HG03064 (cell line): ENCODE measurements around the gene PCMTD2.

Experiments used
- ATAC-seq: cut with Tn5 transposase; IDR thresholded peaks from one replicate; pipeline ENCODE4 v1.9.1; 2021; ENCODE audit warnings: low read depth; ENCODE audit not compliant: unreplicated experiment

PCMTD2 gene

DNA sequence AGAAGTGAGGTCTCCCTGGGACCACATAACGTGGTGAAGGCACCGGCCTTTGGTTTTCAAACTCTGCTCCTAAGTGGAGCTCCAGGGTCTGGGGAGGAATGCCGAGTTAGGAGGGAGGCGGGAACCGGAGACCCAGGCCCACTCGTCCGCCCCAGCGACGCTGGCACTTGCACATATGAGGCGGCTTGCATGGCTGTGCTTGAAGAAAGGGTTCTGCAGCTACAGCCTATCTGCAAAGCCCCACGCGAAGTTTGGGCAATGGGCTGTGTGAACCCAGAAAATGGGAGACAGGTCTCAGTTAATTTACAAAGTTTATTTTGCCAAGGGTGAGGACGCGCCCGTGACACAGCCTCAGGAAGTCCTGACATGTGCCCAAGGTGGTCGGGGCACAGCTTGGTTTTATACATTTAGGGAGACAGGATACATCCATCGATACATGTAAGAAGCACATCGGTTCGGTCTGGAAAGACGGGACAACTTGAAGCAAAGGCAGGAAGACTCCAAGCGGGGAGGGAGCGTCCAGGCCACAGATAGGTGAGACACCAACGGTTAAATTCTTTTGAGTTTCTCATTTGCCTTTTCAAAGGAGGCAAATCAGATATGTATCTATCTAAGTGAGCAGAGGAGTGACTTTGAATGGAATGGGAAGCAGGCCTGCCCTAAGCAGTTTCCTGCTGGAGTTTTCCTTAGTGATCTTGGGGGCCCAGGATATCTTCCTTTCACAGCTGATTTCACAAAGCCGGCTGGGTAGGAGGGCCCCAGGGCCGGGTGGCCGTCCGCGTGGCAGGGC, 782 bp upstream of the PCMTD2 start:
- no peak for ATAC-seq

DNA sequence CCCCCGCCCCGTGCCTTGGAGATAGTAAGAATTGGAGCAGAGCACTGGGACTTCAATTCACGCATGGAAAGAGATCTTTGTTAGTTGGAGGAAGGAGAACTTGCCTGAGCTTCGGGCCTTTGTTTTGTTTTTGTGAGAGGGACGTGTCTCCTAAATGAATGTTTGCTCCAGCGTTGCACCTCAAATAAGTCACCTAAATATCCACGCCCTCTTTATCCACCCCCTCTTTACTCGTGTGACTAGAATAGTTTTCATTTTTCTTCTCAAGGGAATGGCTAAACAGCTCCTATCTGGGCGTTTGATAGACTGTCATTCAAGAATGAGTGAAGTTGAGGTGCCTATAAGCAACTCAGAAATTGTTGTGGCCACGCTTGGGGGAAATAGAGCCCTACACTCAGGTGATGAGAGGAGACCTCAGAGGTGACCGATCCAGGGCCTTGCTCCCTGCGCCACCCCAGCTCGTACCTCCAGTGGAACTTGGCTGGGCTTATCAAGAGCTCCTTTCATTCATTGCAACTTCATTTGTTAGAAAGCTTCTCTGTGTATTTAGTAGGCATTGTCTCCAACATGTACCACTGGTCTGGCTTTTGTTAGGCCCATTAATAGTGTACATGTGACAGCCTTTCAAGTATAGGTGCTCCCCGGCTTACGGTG, 861 bp downstream of the PCMTD2 start:
- no peak for ATAC-seq

DNA sequence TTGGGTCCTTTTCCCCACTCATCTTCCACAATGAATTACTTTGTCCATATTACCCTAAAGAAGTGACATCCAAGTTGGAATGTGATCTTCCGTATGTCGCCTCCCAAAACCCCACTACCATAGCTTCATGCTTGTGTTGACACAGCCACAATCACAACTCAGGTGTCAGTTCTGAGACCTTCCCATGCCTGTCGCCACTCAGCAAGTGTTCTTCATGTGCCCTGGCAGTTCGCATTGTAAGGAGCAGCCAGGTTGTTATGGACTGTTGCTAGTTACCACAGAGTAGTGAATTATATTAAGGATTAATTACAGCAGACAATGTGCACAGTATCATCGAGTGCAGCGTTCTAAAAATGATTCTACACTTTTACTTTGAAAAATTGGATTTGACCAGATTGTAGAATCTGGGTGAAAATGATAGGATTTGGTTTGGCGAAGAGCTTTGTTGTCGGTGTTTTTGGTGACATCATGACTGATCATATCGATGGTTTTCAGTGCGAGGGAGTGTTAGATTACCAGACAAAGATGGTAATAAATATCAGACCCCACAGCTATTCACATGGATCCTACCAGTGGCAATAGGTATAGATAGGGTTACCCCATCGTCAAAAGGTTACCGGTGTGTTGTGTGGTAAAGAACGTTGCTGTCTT, 1.7 kb downstream of the PCMTD2 start:
- ATAC-seq = no peak

DNA sequence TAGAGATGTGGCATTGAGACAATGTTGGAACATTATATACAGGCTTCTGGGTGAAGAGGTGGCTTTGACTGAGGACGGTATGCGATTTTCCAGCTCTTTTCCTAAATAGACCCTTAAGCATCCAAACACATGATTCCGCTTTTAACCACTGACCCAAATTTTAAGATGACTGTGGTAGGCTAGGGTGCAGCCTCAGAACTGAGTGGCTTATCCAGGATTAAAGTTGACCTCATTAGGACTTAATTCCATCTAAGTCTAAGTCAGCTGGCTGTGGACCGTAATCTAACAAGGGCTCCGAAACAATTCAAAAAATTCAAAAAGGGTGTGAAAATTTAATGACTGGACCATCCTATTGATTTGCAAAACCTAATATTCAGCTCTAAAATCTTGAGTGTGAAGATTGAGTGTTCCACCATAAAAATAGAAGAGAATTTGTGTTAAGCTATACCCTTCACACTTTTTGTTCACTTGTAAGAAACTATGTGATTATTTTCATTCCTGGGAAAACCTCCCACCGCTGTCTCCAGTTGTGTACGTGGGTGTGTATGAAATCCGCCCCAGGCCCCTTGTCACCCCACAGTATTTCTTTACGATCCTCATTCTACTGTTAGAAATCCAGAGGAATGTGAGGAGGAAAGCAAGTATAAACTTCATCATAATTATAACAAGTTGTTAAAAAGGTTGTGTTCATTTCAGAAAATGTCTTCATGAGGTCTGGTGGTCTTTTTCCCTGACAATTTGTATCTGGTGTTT, 2.7 kb downstream of the PCMTD2 start:
- no peak for ATAC-seq

DNA sequence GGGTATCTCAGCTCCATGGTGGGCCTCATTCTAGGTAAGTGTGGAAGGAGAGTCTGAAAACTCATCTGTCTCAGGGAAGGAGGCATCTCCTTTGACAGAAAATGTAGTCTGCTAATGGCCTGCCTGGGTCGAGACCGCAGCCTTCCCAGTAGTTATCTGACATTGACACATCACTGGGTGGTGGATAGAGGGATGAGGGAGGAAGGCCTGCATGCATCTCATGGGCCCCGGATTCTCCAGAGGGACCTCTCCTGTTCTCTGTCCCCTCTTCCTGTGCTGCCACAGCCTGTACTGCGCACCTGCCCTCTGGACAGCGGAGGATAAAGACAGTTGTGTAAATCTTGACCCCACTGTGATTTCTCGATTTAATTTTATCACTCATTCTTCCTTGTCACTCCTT, 4.7 kb downstream of the PCMTD2 start:
- no peak for ATAC-seq

DNA sequence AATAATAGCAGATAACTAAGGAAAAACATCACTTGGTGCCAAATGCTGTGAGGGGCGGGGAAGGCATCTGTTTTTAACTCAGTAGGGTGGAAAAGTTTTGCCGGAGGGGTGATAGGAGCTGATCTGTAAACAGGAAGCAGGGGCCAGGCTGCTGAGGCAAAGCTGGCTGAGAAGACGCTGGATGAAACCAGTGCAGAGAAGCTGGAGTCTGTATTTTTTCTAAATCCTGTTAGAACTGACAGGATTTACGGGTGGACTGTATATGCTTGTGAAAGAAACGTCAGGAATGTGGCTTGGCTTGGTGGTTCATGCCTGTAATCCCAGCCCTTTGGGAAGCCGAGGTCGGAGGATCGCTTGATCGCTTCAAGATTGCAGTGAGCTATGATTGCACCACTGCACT, 5.6 kb downstream of the PCMTD2 start:
- no peak for ATAC-seq

DNA sequence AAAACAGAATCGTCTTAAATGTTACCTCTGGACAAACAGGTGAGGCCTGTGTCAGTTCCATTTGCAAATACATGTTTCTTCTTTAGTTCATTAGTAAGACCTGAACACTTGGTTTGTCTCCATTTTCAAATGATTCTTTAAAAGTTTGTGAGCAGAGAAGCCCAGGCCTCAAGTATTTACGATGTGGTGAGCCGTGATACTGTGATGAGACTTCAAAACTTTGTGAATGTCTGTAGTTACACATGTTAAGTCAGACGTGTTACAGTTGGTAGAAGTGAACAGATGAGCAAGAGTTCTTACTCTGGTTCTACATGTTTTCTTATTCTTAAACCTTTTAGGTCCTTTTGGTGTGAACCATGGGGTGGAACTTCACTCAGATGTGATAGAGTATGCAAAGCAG, 8.5 kb downstream of the PCMTD2 start:
- ATAC-seq = no peak

DNA sequence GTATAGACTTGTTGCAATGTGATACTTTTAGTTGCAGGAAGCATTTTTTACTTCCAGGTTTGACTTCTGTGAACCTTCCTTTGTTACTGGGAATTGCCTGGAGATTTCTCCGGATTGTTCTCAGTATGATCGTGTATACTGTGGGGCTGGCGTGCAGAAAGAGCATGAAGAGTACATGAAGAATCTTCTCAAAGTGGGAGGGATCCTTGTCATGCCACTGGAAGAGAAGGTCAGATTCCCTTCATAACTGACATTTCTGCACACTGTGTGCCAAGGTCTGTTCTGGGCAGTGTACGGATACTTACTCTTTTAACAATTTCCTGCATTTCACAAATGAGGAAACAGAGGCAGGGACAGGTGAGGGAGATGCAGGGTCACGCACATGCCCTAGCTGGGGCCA, 9.7 kb downstream of the PCMTD2 start:
- ATAC-seq = no peak

DNA sequence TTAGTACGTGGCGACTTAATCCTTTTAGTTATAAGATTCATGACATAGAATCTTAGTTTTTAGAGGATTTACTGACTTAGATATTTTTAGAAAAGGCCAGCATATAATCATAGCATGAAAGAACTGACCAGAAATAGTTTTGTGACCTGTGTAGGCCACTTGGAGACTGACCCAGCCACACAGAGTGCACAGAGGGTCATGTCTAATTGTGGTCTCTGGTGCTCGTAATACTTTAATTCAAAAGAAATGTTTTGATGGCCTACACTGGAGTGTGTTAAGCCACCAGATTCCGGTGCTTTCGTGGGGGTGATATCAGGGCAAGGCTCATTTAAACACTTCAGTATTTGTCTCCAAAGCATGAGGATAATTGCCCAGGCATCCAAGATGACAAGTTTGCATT, 11.4 kb downstream of the PCMTD2 start:
- no peak for ATAC-seq

DNA sequence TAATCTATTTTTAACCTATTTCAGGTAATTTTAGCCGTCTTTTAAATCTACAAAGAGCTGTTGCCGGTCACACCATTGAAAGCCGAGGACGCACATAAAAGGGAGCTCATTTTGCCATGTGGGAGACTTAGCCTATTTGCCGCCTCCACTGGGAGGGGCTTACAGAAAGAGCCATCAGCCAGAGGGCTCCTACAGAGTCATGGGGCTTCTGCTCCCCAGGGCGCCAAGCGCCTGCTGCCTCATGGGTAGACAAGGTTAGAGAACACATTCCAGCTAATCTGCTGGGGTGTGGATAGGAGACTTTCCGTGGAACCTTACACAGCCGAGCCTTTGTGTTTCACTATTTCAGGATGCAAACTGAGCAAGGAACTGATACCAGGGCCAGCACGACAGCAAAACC, 12.6 kb downstream of the PCMTD2 start:
- ATAC-seq = no peak

DNA sequence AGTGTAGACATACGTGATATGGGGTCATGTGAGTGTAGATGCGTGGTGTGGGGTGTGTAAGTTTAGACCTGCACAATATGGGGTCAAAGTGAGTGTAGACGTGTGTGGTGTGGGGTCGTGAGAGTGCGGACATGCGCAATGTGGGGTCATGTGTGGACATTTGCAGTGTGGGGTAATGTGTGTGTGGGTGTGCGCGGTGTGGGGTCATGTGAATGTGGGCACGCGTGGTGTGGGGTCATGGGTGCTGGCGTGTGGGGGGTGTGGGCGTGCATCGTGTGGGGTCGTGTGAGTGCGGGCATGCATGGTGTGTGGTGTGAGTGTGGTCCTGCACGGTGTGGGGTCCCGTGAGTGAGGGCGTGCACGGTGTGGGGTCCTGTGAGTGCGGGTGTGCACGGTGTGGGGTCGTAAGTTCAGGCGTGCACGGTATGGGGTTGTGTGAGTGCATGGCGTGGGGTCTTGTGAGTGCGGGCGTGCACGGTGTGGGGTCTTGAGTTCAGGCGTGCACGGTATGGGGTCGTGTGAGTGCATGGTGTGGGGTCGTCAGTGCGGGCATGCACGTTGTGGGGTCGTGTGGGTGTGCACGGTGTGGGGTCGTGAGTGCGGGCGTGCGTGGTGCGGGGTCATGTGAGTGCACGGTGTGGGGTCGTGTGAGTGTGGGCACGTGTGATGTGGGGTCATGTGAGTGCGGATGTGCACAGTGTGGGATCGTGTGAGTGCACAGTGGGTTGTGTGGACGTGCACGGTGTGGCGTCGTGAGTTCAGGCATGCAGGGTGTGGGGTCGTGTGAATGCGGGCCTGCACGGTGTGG, 14.3 kb downstream of the PCMTD2 start:
- ATAC-seq = no peak

DNA sequence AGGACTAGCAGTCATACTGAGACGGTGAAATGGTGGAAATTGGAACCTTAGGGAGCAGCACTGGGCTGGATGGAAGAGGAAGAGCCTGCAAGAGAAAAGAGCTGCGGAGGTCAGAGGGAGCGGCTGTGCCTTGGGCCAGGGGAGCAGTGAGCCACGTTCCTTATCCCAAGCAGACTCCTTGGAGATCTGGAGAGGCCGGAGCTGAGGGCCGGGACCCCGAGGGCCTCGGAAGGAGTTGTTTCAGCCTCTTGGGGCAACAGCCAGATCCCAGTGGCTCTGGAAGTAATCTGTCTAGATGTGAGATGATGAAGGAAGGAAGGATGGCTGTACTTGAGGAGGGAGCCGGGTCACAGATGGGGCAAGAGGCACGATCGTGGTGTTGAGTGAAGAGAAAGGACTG, 16.1 kb downstream of the PCMTD2 start:
- ATAC-seq = no peak

DNA sequence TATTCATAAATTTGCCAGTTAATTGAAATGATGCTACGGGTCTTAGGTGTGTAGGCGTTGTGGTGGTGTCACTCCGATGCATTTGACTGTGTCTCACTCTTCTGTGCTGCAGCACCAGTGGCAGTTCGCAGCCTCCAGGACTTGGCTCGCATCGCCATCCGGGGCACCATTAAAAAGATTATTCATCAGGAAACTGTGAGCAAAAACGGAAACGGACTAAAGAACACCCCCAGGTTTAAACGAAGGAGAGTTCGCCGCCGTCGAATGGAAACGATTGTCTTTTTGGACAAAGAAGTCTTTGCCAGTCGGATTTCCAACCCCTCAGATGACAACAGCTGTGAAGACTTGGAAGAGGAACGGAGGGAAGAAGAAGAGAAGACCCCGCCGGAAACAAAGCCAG, 17.6 kb downstream of the PCMTD2 start:
- ATAC-seq = no peak

DNA sequence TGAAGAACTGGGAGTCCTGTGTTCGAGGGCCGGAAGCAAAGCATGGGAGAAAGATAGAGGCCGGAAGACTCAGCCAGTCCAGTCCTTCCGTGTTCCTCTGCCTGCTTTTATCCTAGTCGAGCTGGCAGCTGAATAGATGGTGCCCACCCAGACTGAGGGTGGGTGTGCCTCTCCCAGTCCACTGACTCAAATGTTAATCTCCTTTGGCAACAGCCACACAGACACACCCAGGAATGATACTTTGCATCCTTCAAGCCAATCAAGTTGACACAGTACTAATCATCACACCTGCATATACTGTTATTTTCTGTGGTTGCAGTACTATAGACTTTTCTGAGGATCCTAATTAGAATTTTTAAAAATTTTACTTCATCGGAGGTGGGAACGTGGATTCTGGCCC, 21.3 kb downstream of the PCMTD2 start:
- no peak for ATAC-seq

DNA sequence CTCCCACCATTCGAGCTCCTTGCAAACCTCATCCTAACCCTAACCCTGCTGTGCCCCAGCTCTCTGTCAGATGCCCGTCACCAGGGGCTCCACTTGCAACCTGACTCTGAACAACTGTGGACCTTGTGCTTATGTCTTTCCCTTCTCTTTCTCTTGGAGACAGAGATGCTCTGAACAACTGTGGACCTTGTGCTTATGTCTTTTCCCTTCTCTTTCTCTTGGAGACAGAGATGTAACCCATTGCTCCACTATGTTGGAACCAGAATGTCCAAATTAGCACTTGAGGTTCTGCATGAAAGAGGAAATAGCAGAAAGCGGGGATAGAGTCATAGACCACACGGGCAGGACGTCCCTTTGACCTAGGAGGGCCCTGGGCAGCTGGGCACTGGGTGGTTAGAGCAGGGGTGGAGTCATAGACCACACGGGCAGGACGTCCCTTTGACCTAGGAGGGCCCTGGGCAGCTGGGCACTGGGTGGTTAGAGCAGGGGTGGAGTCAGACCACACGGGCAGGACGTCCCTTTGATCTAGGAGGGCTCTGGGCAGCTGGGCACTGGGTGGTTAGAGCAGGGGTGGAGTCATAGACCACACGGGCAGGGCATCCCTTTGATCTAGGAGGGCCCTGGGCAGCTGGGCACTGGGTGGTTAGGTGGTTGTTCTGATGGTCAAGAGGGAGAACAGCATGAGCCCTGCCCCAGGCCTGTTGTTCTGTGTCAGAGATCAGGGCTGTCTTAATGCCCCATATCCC, 22.2 kb downstream of the PCMTD2 start:
- no peak for ATAC-seq

DNA sequence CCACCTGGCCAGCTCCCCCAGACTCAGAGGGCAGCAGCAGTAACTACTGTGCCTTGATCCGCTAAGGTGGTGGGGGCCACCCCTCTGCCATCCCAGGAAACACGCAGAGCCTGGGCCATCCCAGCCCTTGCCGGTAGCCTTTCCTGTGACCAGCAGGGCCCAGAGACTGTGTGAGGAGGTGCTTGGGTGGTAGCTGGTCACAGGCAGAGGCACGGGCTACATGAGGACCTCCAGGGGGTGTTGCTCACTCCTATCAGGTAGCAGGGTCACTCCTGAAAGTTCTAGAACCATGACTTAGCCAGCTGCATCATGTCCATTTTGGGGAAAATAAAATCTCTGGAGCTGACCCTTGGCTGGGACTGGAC, 22.8 kb downstream of the PCMTD2 start:
- no peak for ATAC-seq

DNA sequence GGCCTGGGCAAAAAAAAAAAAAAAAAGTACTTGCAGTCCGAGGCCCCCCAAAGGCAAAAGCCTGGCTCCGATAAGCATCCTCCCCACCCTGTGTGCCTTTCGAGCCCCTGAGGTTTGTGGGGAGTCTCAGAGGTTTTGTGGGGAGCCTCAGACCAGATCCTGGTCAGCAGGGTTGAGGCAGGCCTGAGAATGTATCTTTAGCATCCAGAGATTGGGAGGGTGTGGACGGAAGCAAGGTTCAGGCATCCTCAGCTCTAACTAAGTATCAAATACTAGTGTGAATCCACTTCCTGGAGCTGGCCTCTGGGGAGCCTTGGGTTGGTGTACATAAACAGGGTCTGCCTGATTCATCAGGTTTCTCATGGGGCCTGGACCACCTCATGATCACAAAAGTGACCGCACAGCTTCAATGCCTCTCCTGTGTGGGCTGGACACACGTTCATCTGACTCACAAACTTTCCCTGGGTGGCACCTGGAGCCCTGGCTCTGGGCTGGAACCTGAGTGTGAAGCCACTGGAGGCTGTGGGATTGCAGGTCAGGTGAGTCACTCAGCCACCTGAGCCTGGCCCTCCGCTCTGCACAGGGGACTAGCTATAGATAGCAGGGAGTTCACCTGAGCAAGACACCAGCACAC, 24.4 kb downstream of the PCMTD2 start:
- no peak for ATAC-seq

DNA sequence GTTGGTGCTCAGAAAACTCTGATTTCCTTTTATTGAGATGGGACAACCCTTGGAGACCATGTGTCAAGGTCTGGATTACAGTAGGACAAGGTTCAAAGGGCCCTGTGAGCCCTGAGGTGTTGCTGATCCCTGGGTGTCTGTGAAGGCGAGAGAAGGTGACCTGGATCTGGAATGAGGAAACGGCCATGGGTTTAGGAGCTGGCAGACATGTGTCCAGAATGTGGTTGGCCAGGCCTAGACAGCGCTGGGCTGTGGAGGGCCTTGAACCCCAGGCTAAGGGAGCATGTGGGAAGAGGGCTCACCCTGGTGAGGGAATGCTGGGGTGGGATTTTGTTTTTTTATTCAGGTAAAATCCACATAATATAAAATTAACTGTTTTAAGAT, 24.9 kb downstream of the PCMTD2 start:
- no peak for ATAC-seq

DNA sequence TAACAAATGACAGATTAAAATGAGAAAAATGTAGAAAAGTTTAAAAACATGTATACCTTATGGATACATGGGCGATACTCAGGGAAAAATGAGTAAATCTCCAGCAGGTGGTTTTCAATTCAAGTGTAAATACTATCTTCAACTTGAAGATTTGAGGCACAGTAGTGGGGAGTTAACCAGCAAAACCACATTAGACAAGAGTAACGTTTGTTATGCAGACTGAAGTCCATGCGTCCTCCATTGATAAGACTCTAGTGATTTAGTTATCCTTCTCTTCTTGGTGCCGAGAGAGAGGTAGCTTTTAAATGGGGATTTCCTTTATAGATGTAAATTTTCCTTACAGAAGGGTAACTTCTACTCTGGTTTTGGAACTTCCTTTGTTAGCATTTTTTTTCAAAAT, 28.1 kb downstream of the PCMTD2 start:
- ATAC-seq = no peak
